ENCODE data around the gene TMEM37.

- no peak for TF ChIP-seq MAX (IDR thresholded peaks at IDR 0.05; ENCODE audit: low read depth)
- no peak for TF ChIP-seq RFX5 (IDR thresholded peaks at IDR 0.05; ENCODE audit: low read length)
- no peak for TF ChIP-seq NFIC (IDR thresholded peaks at IDR 0.05; ENCODE audit: borderline replicate concordance)
- TF ChIP-seq SIN3A (IDR thresholded peaks at IDR 0.05; ENCODE audit: borderline replicate concordance, low read depth, low read length), result no peak
- no peak for TF ChIP-seq TCF12 (IDR thresholded peaks at IDR 0.05)
- no peak for TF ChIP-seq RAD21 (IDR thresholded peaks at IDR 0.05; ENCODE audit: low read length)
- no peak for TF ChIP-seq CTCF (IDR thresholded peaks at IDR 0.05)
- no peak for TF ChIP-seq REST (IDR thresholded peaks at IDR 0.05; ENCODE audit: low read depth, low read length)
- TF ChIP-seq CHD2 (IDR thresholded peaks at IDR 0.05; ENCODE audit: low read length, partially characterized antibody), result no peak
- no peak for TF ChIP-seq ELF1 (IDR thresholded peaks at IDR 0.05)
Measured at GRCh38 chr2:119486196-119486827, 54.7 kb downstream of the TMEM37 start.

Data from SK-N-SH (cell line).